ENCODE measurements around the gene PDE3B. TPM values are rescaled to one million over a fixed set of nuclear protein-coding genes. Genes with fewer than 3 reads are reported as not detected.

PDE3B gene
- total and polyA plus RNA-seq, 2 of the 8 experiments (the other 6 are each of a cell fraction or from before 2014, with no cell fraction given): 2.7 to 10.9 TPM

DNA sequence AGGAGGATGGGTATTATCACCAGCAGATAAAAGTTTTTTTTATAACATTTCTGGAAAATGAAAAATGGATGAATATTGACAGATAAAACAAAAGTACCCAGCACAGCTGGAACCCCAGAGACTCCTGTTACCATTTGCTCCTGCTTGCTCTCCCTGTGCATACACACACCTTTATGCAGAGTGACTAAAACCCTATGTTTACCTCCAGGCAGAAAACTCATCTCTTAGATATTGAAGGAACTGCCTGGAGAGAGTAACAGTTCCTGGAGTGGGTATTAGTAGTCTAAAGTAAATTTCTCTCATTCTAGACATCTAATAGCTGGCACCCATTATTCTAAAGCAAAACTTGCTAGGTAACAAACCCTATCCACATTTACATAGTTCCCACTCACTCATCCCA, 210.5 kb downstream of the PDE3B start (continued):
- TF ChIP-seq, protein P1, sequence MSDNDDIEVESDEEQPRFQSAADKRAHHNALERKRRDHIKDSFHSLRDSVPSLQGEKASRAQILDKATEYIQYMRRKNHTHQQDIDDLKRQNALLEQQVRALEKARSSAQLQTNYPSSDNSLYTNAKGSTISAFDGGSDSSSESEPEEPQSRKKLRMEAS (IDR thresholded peaks at IDR 0.05): no peak
- TF ChIP-seq BRCA1 (IDR thresholded peaks at IDR 0.05; ENCODE audit: low read depth, low read length) (no peak), TAF1 (IDR thresholded peaks at IDR 0.05; ENCODE audit: low read depth, low read length) (no peak), GABPA (IDR thresholded peaks at IDR 0.05; ENCODE audit: borderline replicate concordance, insufficient read depth, low read length) (no peak), FOSL1 (IDR thresholded peaks at IDR 0.05; ENCODE audit: insufficient read depth, low read depth, low read length) (no peak), KDM1A (IDR thresholded peaks at IDR 0.05; ENCODE audit: borderline replicate concordance, low read length) (no peak)

All from H1 (cell line).